ENCODE data around the gene RSPH6A.

RSPH6A gene

DNA sequence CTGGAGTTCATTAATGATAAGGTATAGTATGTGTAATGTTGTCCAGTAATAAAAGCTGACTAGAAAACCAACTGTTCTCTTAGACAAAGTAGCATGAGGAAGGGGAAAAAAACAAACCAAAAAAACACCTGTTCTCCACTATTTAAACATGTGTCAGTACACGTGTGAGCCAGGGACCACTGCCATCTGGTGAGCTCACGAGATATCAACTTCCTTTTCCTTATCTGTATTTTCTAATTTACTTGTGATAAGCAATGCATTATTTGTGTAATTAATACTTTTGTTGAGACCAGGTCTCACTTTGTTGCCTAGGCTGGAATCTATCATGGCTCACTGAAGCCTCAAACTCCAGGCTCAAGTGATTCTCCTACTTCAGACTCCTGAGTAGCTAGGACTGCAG, 41.7 kb downstream of the RSPH6A start:
- Histone ChIP-seq H3K36me3 (ENCODE audit: control insufficient read depth, insufficient read depth, low read length) (peaks cover 17% of the 10 kb centered on the region), H3K27me3 (replicated peaks; ENCODE audit: control insufficient read depth, insufficient read depth, low read length) (no peaks in the 10 kb centered on the region), H3K4me3 (replicated peaks; ENCODE audit: low read depth, low read length) (no peak overlapping the region)
- no peak for DNase-seq (ENCODE audit: extremely low read depth, insufficient read length)
- TF ChIP-seq, protein P1, sequence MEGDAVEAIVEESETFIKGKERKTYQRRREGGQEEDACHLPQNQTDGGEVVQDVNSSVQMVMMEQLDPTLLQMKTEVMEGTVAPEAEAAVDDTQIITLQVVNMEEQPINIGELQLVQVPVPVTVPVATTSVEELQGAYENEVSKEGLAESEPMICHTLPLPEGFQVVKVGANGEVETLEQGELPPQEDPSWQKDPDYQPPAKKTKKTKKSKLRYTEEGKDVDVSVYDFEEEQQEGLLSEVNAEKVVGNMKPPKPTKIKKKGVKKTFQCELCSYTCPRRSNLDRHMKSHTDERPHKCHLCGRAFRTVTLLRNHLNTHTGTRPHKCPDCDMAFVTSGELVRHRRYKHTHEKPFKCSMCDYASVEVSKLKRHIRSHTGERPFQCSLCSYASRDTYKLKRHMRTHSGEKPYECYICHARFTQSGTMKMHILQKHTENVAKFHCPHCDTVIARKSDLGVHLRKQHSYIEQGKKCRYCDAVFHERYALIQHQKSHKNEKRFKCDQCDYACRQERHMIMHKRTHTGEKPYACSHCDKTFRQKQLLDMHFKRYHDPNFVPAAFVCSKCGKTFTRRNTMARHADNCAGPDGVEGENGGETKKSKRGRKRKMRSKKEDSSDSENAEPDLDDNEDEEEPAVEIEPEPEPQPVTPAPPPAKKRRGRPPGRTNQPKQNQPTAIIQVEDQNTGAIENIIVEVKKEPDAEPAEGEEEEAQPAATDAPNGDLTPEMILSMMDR (IDR thresholded peaks at IDR 0.05; ENCODE audit: insufficient read depth, low read length, poor library complexity, severe bottlenecking): no peak

DNA sequence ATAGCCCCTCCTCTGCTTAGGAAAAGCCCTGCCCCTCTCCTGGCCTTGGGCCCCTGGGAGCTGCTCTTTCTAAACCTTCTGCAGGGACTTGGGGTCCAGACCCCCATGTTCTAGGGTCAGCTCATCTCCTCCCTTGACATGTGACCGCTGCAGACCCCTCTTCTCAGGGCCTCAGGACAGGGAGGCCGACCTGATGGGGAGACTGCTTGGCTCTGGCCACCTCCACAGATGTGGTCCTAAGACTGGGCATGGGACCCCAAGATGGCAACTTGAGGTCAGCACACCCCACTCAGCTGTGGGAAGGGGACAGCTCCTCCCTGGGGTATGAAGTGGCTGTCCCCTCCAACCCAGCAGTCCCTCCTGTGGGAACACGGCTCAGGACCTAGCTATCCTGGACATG, 42.2 kb downstream of the RSPH6A start:
- TF ChIP-seq, protein P1 (IDR thresholded peaks at IDR 0.05; ENCODE audit: insufficient read depth, low read length, poor library complexity, severe bottlenecking): no peak
- Histone ChIP-seq H3K27me3 (replicated peaks; ENCODE audit: control insufficient read depth, insufficient read depth, low read length) (no peaks in the 10 kb centered on the region), H3K4me3 (replicated peaks; ENCODE audit: low read depth, low read length) (no peak overlapping the region), H3K36me3 (ENCODE audit: control insufficient read depth, insufficient read depth, low read length) (peaks cover 16% of the 10 kb centered on the region)
- DNase-seq (ENCODE audit: extremely low read depth, insufficient read length): no peak

DNA sequence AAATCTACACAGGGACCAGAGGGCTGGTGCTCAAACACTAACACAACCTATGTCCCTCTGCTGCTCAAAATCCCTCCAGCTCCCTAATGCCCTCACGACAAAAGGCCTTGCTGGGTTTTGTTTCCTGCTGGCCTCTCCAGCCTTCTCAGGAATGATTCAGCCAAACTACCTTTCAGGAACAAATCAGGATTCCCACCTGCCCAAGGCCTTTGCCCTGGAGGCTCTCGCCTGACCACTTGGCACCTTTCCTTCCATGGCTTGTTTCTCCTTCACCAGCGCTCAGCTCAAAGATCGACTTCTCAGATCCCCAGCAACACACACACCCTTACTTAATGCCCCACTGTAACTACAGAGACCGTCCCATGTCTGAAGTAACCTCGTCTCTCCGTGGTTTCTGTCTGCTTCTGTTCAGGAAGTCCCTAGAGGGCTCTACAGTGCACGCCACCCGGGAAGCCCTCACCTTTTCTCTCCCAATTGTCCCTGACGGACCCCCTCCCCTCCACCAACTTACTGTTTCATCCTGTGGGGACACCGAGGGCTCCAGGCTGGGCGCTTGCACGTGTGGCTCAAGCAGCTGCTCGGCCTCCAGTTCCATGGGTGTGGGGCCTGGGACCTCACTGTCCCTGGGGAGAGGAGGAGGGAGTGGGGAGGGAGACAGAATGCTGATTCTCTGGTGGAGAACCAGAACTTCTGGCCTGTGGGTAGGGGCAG, 42.8 kb downstream of the RSPH6A start:
- H3K4me3 ChIP-seq (replicated peaks; ENCODE audit: low read depth, low read length): no peak overlapping the region
- H3K36me3 ChIP-seq (ENCODE audit: control insufficient read depth, insufficient read depth, low read length): peaks cover 11% of the 10 kb centered on the region
- TF ChIP-seq, protein P1 (IDR thresholded peaks at IDR 0.05; ENCODE audit: insufficient read depth, low read length, poor library complexity, severe bottlenecking): no peak
- H3K27me3 ChIP-seq (replicated peaks; ENCODE audit: control insufficient read depth, insufficient read depth, low read length): no peaks in the 10 kb centered on the region
- DNase-seq (ENCODE audit: extremely low read depth, insufficient read length): no peak

DNA sequence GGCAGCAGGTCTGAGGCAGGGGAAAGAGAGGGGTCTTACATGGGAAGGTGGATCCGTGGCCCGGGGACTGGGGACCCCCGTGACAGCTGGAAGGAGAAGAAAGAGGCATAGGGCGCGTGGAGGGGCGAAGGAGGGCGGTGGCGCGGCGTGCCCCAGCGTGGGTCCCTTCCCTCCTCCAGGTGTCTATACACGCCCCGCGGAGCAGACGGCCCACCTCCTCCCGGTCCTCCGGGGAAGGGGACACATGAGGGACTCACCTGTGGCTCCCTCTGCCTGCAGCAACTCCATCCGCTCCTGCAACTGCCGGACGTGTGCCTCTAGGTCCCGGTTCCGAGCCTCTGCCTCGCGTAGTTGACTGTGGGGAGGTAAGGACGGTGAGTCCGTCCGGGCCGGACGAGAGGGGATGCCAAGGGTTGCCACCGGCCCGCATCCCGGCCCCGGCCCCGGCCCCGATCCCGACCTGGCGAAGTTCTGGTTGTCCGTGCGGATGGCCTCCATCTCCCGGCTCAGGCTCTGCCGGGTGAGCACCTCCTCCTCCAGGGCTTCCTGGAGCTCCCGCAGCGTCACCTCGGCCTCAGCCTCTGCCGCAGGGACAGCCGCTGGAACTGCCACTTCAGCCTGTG, 43.7 kb downstream of the RSPH6A start:
- Histone ChIP-seq H3K4me3 (replicated peaks; ENCODE audit: low read depth, low read length) (peak overlapping the region; percentile 37; the same call in 1 of the 2 replicates), H3K36me3 (ENCODE audit: control insufficient read depth, insufficient read depth, low read length) (peaks cover 7% of the 10 kb centered on the region), H3K27me3 (replicated peaks; ENCODE audit: control insufficient read depth, insufficient read depth, low read length) (no peaks in the 10 kb centered on the region)
- TF ChIP-seq, protein P1 (IDR thresholded peaks at IDR 0.05; ENCODE audit: insufficient read depth, low read length, poor library complexity, severe bottlenecking): no peak
- no peak for DNase-seq (ENCODE audit: extremely low read depth, insufficient read length)

DNA sequence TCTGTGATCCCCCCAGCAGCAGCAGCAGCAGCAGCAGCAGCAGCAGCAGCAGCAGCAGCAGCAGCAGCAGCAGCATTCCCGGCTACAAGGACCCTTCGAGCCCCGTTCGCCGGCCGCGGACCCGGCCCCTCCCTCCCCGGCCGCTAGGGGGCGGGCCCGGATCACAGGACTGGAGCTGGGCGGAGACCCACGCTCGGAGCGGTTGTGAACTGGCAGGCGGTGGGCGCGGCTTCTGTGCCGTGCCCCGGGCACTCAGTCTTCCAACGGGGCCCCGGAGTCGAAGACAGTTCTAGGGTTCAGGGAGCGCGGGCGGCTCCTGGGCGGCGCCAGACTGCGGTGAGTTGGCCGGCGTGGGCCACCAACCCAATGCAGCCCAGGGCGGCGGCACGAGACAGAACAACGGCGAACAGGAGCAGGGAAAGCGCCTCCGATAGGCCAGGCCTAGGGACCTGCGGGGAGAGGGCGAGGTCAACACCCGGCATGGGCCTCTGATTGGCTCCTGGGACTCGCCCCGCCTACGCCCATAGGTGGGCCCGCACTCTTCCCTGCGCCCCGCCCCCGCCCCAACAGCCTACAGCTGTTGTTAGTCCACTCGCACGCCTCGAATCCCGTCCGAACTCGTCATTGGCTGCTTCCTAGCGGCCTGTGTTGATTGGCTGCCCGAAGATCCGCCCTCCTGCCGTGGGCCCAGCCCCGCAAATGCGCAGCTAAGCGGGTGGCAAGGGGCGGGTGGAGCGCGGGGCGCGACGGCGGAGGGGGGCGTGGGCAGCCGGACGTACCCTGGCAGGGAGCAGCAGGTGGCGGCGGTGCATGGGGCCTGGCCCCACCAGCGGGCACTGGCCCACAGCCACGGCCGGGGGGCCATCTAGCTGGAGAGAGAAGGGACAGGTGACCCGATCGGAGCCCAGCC, 44.7 kb downstream of the RSPH6A start:
- Histone ChIP-seq H3K36me3 (ENCODE audit: control insufficient read depth, insufficient read depth, low read length) (peaks cover 7% of the 10 kb centered on the region), H3K27me3 (replicated peaks; ENCODE audit: control insufficient read depth, insufficient read depth, low read length) (no peaks in the 10 kb centered on the region), H3K4me3 (replicated peaks; ENCODE audit: low read depth, low read length) (peak overlapping the region; percentile 68)
- DNase-seq (ENCODE audit: extremely low read depth, insufficient read length): peak; percentile 95
- TF ChIP-seq, protein P1 (IDR thresholded peaks at IDR 0.05; ENCODE audit: insufficient read depth, low read length, poor library complexity, severe bottlenecking): peak; percentile 92

All from GM06990 (cell line).